Activated naive CD8-positive, alpha-beta T cell treated with anti-CD3 and anti-CD28 coated beads, Interleukin-2, amount 10 ng/mL, durations not matched to agents 7 days and 5 days (primary cell): ENCODE measurements around the gene TOR1A. TPM values are rescaled to one million over a fixed set of nuclear protein-coding genes. Genes with fewer than 3 reads are reported as not detected.
A peak's percentile ranks its signal among the peaks of the same experiment; 100 is the strongest.
"Not testable (repeated sequence)": the region's sequence is repeated elsewhere in the genome, so short reads cannot be mapped to it uniquely, and the experiment has no call there.

Experiments used
- ATAC-seq: fragments of 150-1000 bp; cut with Tn5 transposase; one replicate; pipeline ENCODE4 v1.10.0; 2021; ENCODE audit warnings: low read depth, moderate library complexity
- POLR2A ChIA-PET: fragments of 350-600 bp; sonication (Branson Sonifier 250); formaldehyde crosslinking; loops from one replicate; lab custom pipeline; 2021; ENCODE audit warnings: antibody characterized with exemption; lab: Charles Lee
- DNase-seq: peaks from one replicate; pipeline ENCODE4 v3.0.0; 2021
- H3K27ac Mint-ChIP-seq: one replicate; pipeline ENCODE4 v1.8.0; 2022; ENCODE audit warnings: mild to moderate bottlenecking, mixed read lengths
- H3K27me3 Mint-ChIP-seq: one replicate; pipeline ENCODE4 v1.8.0; 2022; ENCODE audit warnings: mild to moderate bottlenecking, moderate library complexity, mixed read lengths
- H3K36me3 Mint-ChIP-seq: one replicate; pipeline ENCODE4 v1.8.0; 2021; ENCODE audit warnings: mild to moderate bottlenecking, mixed read lengths
- H3K4me1 Mint-ChIP-seq: one replicate; pipeline ENCODE4 v1.8.0; 2021; ENCODE audit warnings: mixed read lengths
- H3K4me3 Mint-ChIP-seq: one replicate; pipeline ENCODE4 v1.8.0; 2022; ENCODE audit warnings: mild to moderate bottlenecking, moderate library complexity, mixed read lengths
- H3K9me3 Mint-ChIP-seq: one replicate; pipeline ENCODE4 v1.8.0; 2021; ENCODE audit warnings: mixed read lengths
- total RNA-seq, 2 experiments: library from RNA; stranded (reverse); gene quantifications; one replicate each; pipeline ENCODE4 v1.2.3, GENCODE V29; 2021

TOR1A gene
- total RNA-seq, 2 experiments from 2014 or later: 46.6 to 47.2 TPM

DNA sequence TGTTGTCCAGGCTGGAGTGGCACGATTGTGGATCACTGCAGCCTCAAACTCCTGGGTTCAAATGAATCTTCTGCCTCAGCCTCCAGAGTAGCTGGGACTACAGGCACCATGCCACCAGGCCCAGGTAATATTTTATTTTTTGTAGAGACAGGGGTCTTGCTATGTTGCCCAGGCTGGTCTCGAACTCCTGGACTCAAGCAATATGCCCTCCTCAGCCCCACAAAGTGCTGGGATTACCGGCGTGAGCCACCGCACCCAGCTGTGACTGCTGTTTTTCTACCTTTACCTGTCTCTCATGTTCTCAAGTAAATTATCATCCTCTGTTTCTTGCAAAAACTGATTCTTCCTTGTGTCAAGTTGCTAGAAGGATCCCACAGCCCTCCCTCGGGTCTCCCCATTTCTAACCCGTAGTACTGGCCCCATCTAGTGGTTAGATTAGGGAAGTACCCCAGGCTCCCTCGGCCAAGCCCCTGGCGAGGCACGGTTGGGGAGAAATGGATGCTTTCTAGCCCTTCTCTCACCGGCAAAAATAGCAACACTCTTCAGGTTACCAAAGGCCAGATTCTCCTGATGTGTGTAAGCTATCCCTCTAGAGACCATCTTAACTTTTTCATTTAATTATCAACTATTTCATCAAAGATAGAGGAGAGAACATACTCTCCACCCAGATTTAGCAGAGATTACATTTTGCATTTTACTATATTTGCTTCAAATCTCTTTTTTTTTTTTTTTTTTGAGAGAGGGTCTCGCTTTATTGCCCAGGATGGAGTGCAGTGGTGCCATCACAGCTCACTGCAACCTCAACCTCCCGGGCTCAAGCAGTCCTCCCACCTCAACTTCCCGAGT lies 40.2 kb downstream of the TOR1A start:
- peaks cover 19% of the 10 kb centered on the region for H3K27me3 Mint-ChIP-seq
- no peaks in the 10 kb centered on the region for H3K36me3 Mint-ChIP-seq
- POLR2A ChIA-PET: interaction anchor here (0.7 to 0.9 kb wide), 2 partner anchors 57 to 144 kb away, joined by 3 to 4 read pairs; no protein-coding TSS in a partner anchor
- ATAC-seq (peak; percentile 93), DNase-seq (peak; percentile 65)
- H3K4me3 Mint-ChIP-seq: no peak overlapping the region
- H3K9me3 Mint-ChIP-seq: no peaks in the 10 kb centered on the region
- no peak overlapping the region for H3K27ac Mint-ChIP-seq
- no peaks in the 10 kb centered on the region for H3K4me1 Mint-ChIP-seq

DNA sequence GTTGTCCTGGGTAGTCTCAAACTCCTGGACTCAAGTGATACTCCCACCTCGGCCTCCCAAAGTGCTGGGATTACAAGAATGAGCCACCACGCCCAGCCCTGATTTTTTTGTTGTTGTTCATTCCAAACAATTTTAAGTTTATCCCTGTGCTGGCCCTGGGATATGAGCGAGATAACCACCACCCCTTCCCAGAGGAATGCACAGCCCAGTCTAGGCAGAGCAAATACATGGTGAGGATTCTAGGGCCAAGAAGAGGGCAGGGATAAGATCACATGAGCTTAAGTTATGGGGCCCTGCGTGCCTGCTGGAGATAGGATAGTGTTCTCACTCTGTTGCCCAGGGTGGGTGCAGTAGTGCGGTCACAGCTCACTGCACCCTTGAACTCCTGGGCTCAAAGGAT lies 42.0 kb downstream of the TOR1A start:
- peaks cover 19% of the 10 kb centered on the region for H3K27me3 Mint-ChIP-seq
- H3K4me3 Mint-ChIP-seq: no peak overlapping the region
- ATAC-seq (no peak), DNase-seq (no peak)
- no peak overlapping the region for H3K27ac Mint-ChIP-seq
- peaks cover 9% of the 10 kb centered on the region for H3K4me1 Mint-ChIP-seq
- H3K9me3 Mint-ChIP-seq: no peaks in the 10 kb centered on the region
- POLR2A ChIA-PET: no interaction called here
- no peaks in the 10 kb centered on the region for H3K36me3 Mint-ChIP-seq

DNA sequence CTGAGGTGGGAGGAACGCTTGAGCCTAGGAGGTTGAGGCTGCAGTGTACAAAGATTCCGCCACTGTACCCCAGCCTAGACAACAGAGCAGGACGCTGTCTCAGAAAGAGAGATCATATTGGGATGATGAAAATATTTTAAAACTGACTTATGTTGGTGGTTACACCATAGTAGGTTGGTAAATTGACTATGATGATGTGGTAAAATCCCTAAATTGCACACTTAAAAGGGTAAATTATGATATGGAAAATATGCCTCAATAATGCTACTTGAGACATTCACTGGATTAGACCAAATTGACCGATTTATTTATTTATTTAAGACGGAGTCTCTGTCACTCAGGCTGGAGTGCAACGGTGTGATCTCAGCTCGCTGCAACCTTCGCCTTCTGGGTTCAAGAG lies 42.8 kb downstream of the TOR1A start:
- Mint-ChIP-seq H3K36me3 (no peaks in the 10 kb centered on the region), H3K4me3 (no peak overlapping the region), H3K27ac (no peak overlapping the region), H3K9me3 (no peaks in the 10 kb centered on the region), H3K4me1 (peaks cover 13% of the 10 kb centered on the region), H3K27me3 (peaks cover 15% of the 10 kb centered on the region)
- ATAC-seq: no peak
- no peak for DNase-seq
- POLR2A ChIA-PET: no interaction called here

DNA sequence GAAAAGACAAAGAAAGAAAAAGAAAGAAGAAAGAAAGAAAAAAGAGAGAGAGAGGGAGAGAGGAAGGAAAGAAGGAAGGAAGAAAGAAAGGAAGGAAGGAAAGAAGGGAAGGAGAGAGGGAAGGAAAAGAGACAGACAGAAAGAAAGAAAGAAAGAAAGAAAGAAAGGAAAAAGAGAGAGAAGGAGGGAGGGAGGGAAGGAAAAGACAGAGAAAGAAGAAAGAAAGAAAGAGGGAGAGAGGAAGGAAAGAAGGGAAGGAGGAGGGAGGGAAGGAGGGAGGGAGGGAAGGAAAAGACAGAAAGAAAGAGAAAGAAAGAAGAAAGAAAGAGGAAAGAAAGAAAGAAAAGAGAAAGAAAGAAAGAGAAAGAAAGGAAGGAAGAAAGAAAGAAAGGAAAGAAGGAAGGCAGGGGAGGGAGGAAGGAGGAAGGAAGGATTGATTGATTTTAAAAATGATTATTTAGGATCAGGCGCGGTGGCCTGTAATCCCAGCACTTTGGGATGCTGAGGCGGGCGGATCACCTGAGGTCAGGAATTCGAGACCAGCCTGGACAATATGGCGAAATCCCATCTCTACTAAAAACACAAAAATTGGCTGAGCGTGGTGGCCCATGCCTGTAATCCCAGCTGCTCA lies 44.3 kb downstream of the TOR1A start:
- ATAC-seq (no peak), DNase-seq (no peak)
- Mint-ChIP-seq H3K4me1 (peaks cover 13% of the 10 kb centered on the region), H3K4me3 (no peak overlapping the region), H3K36me3 (no peaks in the 10 kb centered on the region), H3K27me3 (peaks cover 17% of the 10 kb centered on the region), H3K9me3 (no peaks in the 10 kb centered on the region), H3K27ac (no peak overlapping the region)
- POLR2A ChIA-PET: no interaction called here

DNA sequence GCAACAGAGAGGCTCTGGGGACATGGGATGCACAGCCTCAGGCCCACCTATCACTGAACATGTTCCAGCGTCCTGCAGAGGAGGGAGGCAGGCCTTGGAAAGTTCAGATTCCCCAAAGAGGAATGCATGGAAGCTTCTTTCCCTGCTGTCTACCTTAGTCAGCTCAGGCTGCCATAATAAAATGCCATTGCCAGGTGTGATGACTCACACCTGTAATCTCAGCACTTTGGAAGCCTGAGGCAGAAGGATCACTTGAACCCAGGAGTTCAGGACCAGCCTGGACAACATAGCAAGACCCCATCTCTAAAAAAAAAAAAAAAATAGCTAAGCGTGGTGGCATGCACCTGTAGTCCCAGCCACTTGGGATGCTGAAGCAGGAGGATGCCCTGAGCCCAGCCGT lies 45.5 kb downstream of the TOR1A start:
- H3K9me3 Mint-ChIP-seq: no peaks in the 10 kb centered on the region
- peaks cover 13% of the 10 kb centered on the region for H3K4me1 Mint-ChIP-seq
- H3K27ac Mint-ChIP-seq: no peak overlapping the region
- POLR2A ChIA-PET: no interaction called here
- ATAC-seq (no peak), DNase-seq (no peak)
- H3K27me3 Mint-ChIP-seq: peaks cover 21% of the 10 kb centered on the region
- no peak overlapping the region for H3K4me3 Mint-ChIP-seq
- H3K36me3 Mint-ChIP-seq: no peaks in the 10 kb centered on the region

DNA sequence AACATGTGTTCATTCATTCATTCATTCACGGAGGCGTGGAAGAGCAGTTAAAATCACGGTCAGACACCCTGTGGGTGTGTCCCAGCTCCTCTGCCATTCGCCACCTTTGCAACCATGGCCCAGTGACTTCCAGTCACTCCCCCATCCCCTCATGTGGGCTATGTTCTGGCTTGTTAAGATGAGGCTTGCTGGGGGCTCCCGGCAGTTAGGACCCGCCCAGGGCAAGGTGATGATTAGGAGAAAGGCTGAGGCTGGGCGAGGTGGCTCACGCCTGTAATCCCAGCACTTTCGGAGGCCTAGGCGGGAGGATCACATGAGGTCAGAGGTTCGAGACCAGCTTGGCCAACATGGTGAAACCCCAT lies 46.2 kb downstream of the TOR1A start:
- H3K27ac Mint-ChIP-seq: peak overlapping the region; percentile 54
- peak overlapping the region; percentile 59 for H3K4me3 Mint-ChIP-seq
- DNase-seq (no peak), ATAC-seq (peak; percentile 31)
- peaks cover 21% of the 10 kb centered on the region for H3K27me3 Mint-ChIP-seq
- POLR2A ChIA-PET: no interaction called here
- peaks cover 13% of the 10 kb centered on the region for H3K4me1 Mint-ChIP-seq
- no peaks in the 10 kb centered on the region for H3K9me3 Mint-ChIP-seq
- H3K36me3 Mint-ChIP-seq: no peaks in the 10 kb centered on the region

DNA sequence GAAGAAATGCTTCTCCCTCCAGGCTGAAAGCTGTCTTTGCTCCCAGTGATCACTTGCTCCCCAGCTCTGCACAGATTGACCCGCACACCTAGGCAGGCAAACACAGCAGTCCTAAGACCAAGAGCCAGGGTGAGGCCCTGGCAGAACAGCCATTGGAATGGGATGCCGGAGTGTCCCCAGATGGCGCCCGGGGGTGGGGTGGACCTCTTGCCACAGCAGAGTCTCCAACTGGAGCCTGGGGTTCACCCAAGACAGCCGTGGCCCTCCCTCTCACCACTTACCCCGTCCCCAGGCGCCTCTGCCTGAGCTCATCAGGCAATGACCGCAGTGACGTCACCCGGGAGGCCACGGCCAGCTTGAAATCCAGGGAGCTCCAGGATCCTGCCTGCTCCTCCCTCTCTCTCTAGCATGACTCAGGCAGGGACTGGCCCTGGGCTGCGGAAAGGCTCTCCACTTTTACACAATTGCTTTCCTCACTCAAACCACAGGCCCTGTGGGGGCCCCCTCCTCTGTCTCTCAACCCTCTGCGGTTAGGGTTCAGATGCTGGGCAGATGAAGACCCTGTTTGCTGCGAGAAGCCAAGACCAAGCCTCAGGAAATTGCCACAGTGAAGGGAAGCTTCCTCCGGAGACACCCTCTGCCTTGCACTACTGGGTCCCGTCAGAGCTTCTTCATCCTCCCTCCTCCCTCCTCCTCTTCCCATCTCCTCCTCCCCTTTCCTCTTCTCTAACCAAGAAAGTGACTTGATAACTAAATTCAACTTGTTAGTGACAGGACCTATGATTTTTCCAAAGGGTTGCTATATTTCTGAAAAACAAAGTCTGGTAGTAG lies 46.8 kb downstream of the TOR1A start:
- Mint-ChIP-seq H3K36me3 (no peaks in the 10 kb centered on the region), H3K27me3 (peaks cover 21% of the 10 kb centered on the region), H3K27ac (peak overlapping the region; percentile 54), H3K4me1 (peaks cover 13% of the 10 kb centered on the region), H3K9me3 (no peaks in the 10 kb centered on the region), H3K4me3 (peak overlapping the region; percentile 59)
- ATAC-seq (peak; percentile 68), DNase-seq (peak; percentile 61)
- POLR2A ChIA-PET: no interaction called here

DNA sequence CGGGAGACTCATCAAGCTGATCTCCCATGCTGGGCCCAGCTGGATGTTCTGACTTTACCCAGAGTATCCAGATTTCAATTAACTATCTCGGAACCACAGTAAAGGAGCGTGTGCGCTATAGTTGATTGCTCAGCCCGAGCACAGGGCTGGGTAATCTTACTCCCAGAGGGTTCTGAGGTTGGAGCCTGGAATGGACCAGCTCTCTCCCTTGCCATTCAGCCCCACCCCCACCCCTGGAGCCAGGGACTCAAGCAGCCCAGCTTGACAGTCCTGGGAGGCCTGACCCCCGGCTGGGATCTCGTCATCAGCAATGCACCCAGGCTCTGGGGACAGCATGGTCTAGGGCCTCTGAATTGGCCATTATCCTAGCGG lies 47.4 kb downstream of the TOR1A start:
- Mint-ChIP-seq H3K36me3 (no peaks in the 10 kb centered on the region), H3K4me3 (no peak overlapping the region), H3K27me3 (peaks cover 21% of the 10 kb centered on the region), H3K27ac (no peak overlapping the region), H3K9me3 (no peaks in the 10 kb centered on the region), H3K4me1 (peaks cover 13% of the 10 kb centered on the region)
- DNase-seq: no peak
- ATAC-seq: no peak
- POLR2A ChIA-PET: no interaction called here

DNA sequence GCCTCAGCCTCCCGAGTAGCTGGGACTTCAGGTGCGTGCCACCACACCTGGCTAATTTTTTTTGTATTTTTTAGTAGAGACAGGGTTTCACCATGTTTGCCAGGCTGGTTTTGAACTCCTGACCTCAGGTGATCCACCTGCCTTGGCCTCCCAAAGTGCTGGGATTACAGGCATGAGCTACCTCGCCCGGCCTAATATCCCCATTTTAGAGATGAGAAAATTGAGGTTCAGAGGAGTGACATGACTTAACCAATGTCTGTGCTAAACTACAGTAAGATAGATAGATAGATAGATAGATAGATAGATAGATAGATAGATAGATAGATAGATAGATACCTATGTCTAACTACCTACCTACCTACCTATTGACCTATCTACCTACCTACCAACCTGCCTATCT lies 47.8 kb downstream of the TOR1A start:
- H3K36me3 Mint-ChIP-seq, ATAC-seq, H3K9me3 Mint-ChIP-seq, H3K27ac Mint-ChIP-seq, POLR2A ChIA-PET, H3K4me3 Mint-ChIP-seq, DNase-seq: not testable (repeated sequence)
- H3K4me1 Mint-ChIP-seq: peaks cover 13% of the 10 kb centered on the region
- H3K27me3 Mint-ChIP-seq: peaks cover 21% of the 10 kb centered on the region

DNA sequence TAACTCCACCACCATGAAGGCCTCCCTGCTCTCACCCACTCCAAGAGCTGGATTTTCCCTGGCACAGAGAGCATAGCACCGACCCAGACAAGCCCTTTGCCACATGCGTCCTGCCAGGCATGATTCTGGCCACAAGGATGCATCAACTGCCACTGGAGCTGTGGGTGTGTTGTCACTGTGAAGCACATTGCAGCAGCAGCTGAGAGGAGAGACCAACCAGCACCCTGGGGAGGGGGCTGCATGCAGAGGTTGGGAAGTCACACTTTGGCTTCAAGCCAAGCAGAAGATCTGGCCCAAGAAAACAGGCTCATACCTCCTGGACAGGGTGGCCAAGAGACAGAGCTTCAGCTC lies 48.5 kb downstream of the TOR1A start:
- Mint-ChIP-seq H3K4me1 (peaks cover 13% of the 10 kb centered on the region), H3K27me3 (peaks cover 21% of the 10 kb centered on the region), H3K27ac (no peak overlapping the region), H3K36me3 (no peaks in the 10 kb centered on the region), H3K9me3 (no peaks in the 10 kb centered on the region), H3K4me3 (no peak overlapping the region)
- ATAC-seq: no peak
- POLR2A ChIA-PET: no interaction called here
- DNase-seq: no peak

DNA sequence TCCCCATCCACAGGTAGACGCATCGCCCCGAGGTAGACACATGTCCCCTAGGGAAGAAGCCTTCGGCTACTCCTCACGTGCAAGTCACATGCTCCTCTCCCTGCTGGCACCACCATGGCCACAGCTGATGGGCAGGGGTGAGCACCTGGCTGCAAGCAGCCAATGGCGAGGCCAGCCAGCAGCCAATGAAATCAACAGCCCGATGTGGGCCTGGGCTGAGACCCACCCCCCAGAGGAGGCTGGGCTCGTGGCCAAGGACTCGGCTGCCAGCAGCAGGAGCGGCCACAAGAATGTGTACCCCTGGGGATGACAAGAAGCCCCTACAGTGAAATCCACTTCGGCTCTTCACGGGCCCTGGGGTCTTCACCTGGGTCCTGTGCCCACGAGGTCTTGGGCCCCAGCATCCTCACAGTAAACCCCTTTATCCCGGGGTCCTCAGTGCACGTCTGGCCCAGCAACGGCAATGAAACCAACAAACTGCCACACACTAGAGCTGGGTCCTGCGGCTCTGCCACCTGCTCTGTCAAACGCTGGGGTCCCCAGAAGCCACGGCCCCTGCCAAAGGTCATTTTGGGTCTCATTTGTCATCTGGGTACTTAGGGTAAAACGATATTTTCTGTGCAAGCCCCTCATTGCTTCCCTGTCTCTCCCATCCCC lies 49.0 kb downstream of the TOR1A start:
- no peak overlapping the region for H3K4me3 Mint-ChIP-seq
- peaks cover 13% of the 10 kb centered on the region for H3K4me1 Mint-ChIP-seq
- H3K27me3 Mint-ChIP-seq: peaks cover 21% of the 10 kb centered on the region
- no peaks in the 10 kb centered on the region for H3K36me3 Mint-ChIP-seq
- no peaks in the 10 kb centered on the region for H3K9me3 Mint-ChIP-seq
- POLR2A ChIA-PET: no interaction called here
- no peak overlapping the region for H3K27ac Mint-ChIP-seq
- ATAC-seq: no peak
- no peak for DNase-seq

DNA sequence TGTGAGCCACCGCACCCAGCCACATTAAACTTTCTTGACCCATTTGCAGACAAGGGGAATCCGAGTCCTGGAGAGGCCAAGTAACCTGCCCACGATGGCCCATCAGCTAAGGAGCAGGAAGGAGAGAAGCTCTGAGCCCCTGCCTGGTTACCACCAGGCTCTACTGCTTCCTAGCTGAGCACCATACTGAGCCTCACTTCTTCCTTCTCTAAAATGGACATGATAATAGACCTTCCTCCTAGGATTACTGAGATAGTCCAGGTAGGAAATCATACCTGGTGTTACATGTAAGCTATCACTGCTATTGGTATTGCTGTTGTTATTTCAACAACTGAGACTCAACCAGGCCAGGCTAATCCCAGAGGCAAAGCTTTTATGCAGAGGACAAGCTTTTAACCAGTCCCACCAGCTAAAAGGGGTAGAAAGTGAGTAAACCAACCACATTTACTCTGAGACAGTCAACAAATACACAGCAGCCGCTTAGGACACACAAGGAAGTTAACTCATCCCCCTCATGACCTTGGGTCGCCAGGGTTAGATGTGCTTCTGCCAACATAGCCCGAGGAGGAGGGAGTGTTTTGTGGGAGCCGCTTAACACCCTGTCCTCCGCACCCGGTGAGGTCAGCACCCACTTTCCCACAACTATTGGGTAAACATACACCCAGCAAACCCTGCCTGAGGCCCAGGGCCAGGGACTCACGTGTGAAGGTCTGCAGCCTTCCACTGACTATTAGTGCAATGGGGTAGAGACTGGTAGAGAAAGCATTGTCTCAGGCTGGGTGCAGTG lies 50.5 kb downstream of the TOR1A start:
- no peak overlapping the region for H3K27ac Mint-ChIP-seq
- H3K4me1 Mint-ChIP-seq: peaks cover 13% of the 10 kb centered on the region
- ATAC-seq: no peak
- no peak overlapping the region for H3K4me3 Mint-ChIP-seq
- H3K27me3 Mint-ChIP-seq: peaks cover 14% of the 10 kb centered on the region
- H3K36me3 Mint-ChIP-seq: no peaks in the 10 kb centered on the region
- H3K9me3 Mint-ChIP-seq: no peaks in the 10 kb centered on the region
- POLR2A ChIA-PET: interaction anchor here (0.6 to 0.8 kb wide), 2 partner anchors 13 to 23 kb away, joined by 3 to 4 read pairs; no protein-coding TSS in a partner anchor
- no peak for DNase-seq
